B cell (primary cell): Measurements from ENCODE around the gene ERI3. TPM values are rescaled to one million over a fixed set of nuclear protein-coding genes. Genes with fewer than 3 reads are reported as not detected.

Experiments
- ATAC-seq: fragments of 200-7000 bp; cut with Tn5 transposase; one replicate; pipeline ENCODE4 v1.10.0; 2021; ENCODE audit warnings: low read depth, mild to moderate bottlenecking, moderate number of reproducible peaks, moderate library complexity
- CTCF ChIA-PET: fragments of 350-600 bp; sonication (Branson Sonifier 250); formaldehyde crosslinking; loops from one replicate; lab custom pipeline; 2021; ENCODE audit warnings: antibody characterized with exemption, inconsistent platforms; lab: Charles Lee
- POLR2A ChIA-PET: fragments of 350-600 bp; sonication (Branson Sonifier 250); formaldehyde crosslinking; loops from one replicate; lab custom pipeline; 2021; ENCODE audit warnings: antibody characterized with exemption; lab: Charles Lee
- DNase-seq: peaks from one replicate; pipeline ENCODE4 v3.0.0; 2013
- H2AFZ ChIP-seq: 2 replicates; pipeline ENCODE4 v1.6.1; 2012; ENCODE audit warnings: mild to moderate bottlenecking, low read depth, low read length; ENCODE audit not compliant: insufficient read depth, poor library complexity, severe bottlenecking
- H3K27ac ChIP-seq, 2 donors: 1 replicate in 1 of 2; 2 replicates in 1 of 2; pipeline ENCODE4 v1.5.1; 2012 to 2013; ENCODE audit warnings: low read length in 2 of 2, mild to moderate bottlenecking in 2 of 2, moderate library complexity in 1 of 2
- H3K27me3 ChIP-seq, 4 experiments: fragments of 200-600 bp in 1 of 4; sonication (generic) in 1 of 4; replicated peaks in 1 of 4; 1 replicate in 2 of 4; 2 replicates in 2 of 4; pipeline versions ENCODE4 v1.6.1 to v1.7.0; 2013 to 2016; ENCODE audit warnings: low read length in 3 of 4, mild to moderate bottlenecking in 2 of 4, mixed read lengths in 1 of 4, moderate library complexity in 1 of 4; ENCODE audit not compliant: insufficient read depth in 4 of 4, control insufficient read depth in 3 of 4; ENCODE audit errors: control extremely low read depth in 1 of 4
- H3K36me3 ChIP-seq, 2 experiments: replicated peaks in 1 of 2; 1 replicate in 1 of 2; 2 replicates in 1 of 2; pipeline versions ENCODE4 v1.6.1 to v1.7.1; 2013; ENCODE audit warnings: low read length in 1 of 2; ENCODE audit not compliant: insufficient read depth in 2 of 2, control insufficient read depth in 1 of 2; ENCODE audit errors: control extremely low read depth in 1 of 2, extremely low read depth in 1 of 2
- H3K4me1 ChIP-seq, 2 donors: fragments of 200-600 bp in 1 of 2; sonication (generic) in 1 of 2; 1 replicate in 1 of 2; 2 replicates in 1 of 2; pipeline versions ENCODE4 v1.5.1 to v1.6.1; 2013 to 2017; ENCODE audit warnings: low read length in 2 of 2; ENCODE audit not compliant: control insufficient read depth in 2 of 2, insufficient read depth in 2 of 2
- H3K4me2 ChIP-seq: replicated peaks from 2 replicates; pipeline ENCODE3; 2012; ENCODE audit warnings: mild to moderate bottlenecking, low read depth, low read length; ENCODE audit not compliant: poor library complexity, severe bottlenecking
- H3K4me3 ChIP-seq, 5 experiments: fragments of 200-600 bp in 1 of 5; sonication (generic) in 1 of 5; 1 replicate in 3 of 5; 2 replicates in 2 of 5; pipeline versions ENCODE4 v1.5.1 to v1.7.0; 2011 to 2016; ENCODE audit warnings: low read length in 4 of 5, mild to moderate bottlenecking in 4 of 5, low read depth in 2 of 5, control low read depth in 1 of 5, moderate library complexity in 1 of 5; ENCODE audit not compliant: insufficient read depth in 1 of 5; ENCODE audit errors: control extremely low read depth in 1 of 5, extremely low read depth in 1 of 5
- H3K79me2 ChIP-seq: fragments of 200-600 bp; sonication (generic); one replicate; pipeline ENCODE4 v1.6.0; 2016; ENCODE audit warnings: low read length; ENCODE audit not compliant: control insufficient read depth, insufficient read depth
- H3K9ac ChIP-seq: fragments of 200-600 bp; sonication (generic); 2 replicates; pipeline ENCODE4 v1.6.1; 2017; ENCODE audit warnings: mild to moderate bottlenecking, low read length, moderate library complexity
- H3K9me3 ChIP-seq, 3 donors: one replicate each; pipeline versions ENCODE4 v1.6.1 to v1.7.1; 2013; ENCODE audit warnings: low read length in 2 of 3; ENCODE audit not compliant: control insufficient read depth in 2 of 3, insufficient read depth in 1 of 3; ENCODE audit errors: control extremely low read depth in 1 of 3
- H4K20me1 ChIP-seq: 2 replicates; pipeline ENCODE4 v1.6.0; 2012; ENCODE audit warnings: mild to moderate bottlenecking, low read length; ENCODE audit not compliant: insufficient read depth, control insufficient read depth, poor library complexity, severe bottlenecking
- H3K27ac Mint-ChIP-seq: one replicate; pipeline ENCODE4 v1.8.0; 2021; ENCODE audit warnings: mixed read lengths
- H3K27me3 Mint-ChIP-seq: one replicate; pipeline ENCODE4 v1.8.0; 2021; ENCODE audit warnings: mixed read lengths
- H3K4me1 Mint-ChIP-seq: one replicate; pipeline ENCODE4 v1.8.0; 2021; ENCODE audit warnings: mixed read lengths
- H3K4me3 Mint-ChIP-seq: one replicate; pipeline ENCODE4 v1.8.0; 2021; ENCODE audit warnings: mixed read lengths
- H3K9me3 Mint-ChIP-seq: one replicate; pipeline ENCODE4 v1.8.0; 2022; ENCODE audit warnings: mixed read lengths; ENCODE audit not compliant: insufficient read depth
- CTCF ChIP-seq: fragments of 200-600 bp; IDR thresholded peaks from one replicate; pipeline ENCODE4 v1.8.0; 2022; ENCODE audit warnings: antibody characterized with exemption, mild to moderate bottlenecking
- EZH2 ChIP-seq: IDR thresholded peaks from 2 replicates; pipeline ENCODE4 v1.6.1; 2012; ENCODE audit warnings: borderline replicate concordance, low read depth, mild to moderate bottlenecking, moderate library complexity, low read length; ENCODE audit not compliant: insufficient read depth, poor library complexity, severe bottlenecking
- WGBS: methylation state at CpG from one replicate; pipeline ENCODE4 v1.1.5; 2013; ENCODE audit warnings: missing lambda C conversion rate; ENCODE audit not compliant: insufficient coverage; 5-methylcytosine and 5-hydroxymethylcytosine counted together
- intact Hi-C: fragments of 100-400 bp; cut with micrococcal nuclease; formaldehyde crosslinking; loops from one replicate; pipeline ENCODE4 v1.10.0; 2022
- polyA plus RNA-seq: library from polyadenylated mRNA; depleted of rRNA; stranded (reverse); fragments of >200 nt; gene quantifications from 2 replicates; pipeline ENCODE4 v1.2.3, GENCODE V29; 2012
- total RNA-seq, 2 donors: library from RNA; stranded (reverse); fragments of 120-200 nt in 1 of 2; gene quantifications; 1 replicate in 1 of 2; 2 replicates in 1 of 2; pipeline versions ENCODE4 v1.2.3 to v1.2.4, GENCODE V29; 2013 to 2022

Gene ERI3
- total and polyA plus RNA-seq, 2 donors (not counting 1 experiment from before 2014, with no cell fraction given): 37.5 to 53.9 TPM

GRCh38 chr1:44281962-44282703 lies 72.9 kb downstream of the ERI3 start:
- TF ChIP-seq CTCF (no peak), EZH2 (no peak)
- CTCF ChIA-PET: no interaction called here
- ATAC-seq: no peak
- Histone ChIP-seq H4K20me1 (no peaks in the 10 kb centered on the region), H3K27me3 (no peaks in the 10 kb centered on the region), H3K27ac (no peak overlapping the region), H2AFZ (no peak overlapping the region), H3K79me2 (no peaks in the 10 kb centered on the region), H3K9me3 (no peaks in the 10 kb centered on the region), H3K4me2 (no peak overlapping the region), H3K9ac (no peak overlapping the region), H3K36me3 (peaks cover 0 to 33% of the 10 kb centered on the region in 2 experiments), H3K4me3 (no peak overlapping the region), H3K4me1 (no peaks in the 10 kb centered on the region)
- intact Hi-C loops: no loop called here
- Mint-ChIP-seq H3K27me3 (no peaks in the 10 kb centered on the region), H3K4me1 (peaks cover 3% of the 10 kb centered on the region), H3K4me3 (no peak overlapping the region), H3K9me3 (no peaks in the 10 kb centered on the region), H3K27ac (no peak overlapping the region)
- DNase-seq: no peak
- no CpG with 5 or more reads among the region's 1 CpG for WGBS
- POLR2A ChIA-PET: interaction anchor here (0.7 kb wide), 1 partner anchor 17 kb away, joined by 4 read pairs; no protein-coding TSS in a partner anchor

GRCh38 chr1:44276901-44277300 lies 78.2 kb downstream of the ERI3 start:
- 92% methylated on average over 2 of the region's 2 CpGs for WGBS
- DNase-seq: no peak
- no peak overlapping the region for H3K4me3 ChIP-seq

More at GRCh38 chr1:44276901-44277300, 78.2 kb downstream of the ERI3 start:
- H3K27ac Mint-ChIP-seq: no peak overlapping the region
- no peaks in the 10 kb centered on the region for H3K9me3 Mint-ChIP-seq
- peaks cover 13% of the 10 kb centered on the region for H3K4me1 Mint-ChIP-seq
- Histone ChIP-seq H3K4me1 (peaks cover 13 to 15% of the 10 kb centered on the region in 2 donors), H4K20me1 (no peaks in the 10 kb centered on the region), H3K9me3 (no peaks in the 10 kb centered on the region), H3K36me3 (no peaks in the 10 kb centered on the region), H3K27me3 (no peaks in the 10 kb centered on the region), H3K79me2 (no peaks in the 10 kb centered on the region), H3K4me2 (peak overlapping the region; percentile 8), H3K27ac (no peak overlapping the region), H2AFZ (no peak overlapping the region), H3K9ac (peak overlapping the region; percentile 14)
- no peaks in the 10 kb centered on the region for H3K27me3 Mint-ChIP-seq
- ChIA-PET CTCF (no interaction called here), POLR2A (no interaction called here)
- no peak for ATAC-seq
- no peak overlapping the region for H3K4me3 Mint-ChIP-seq
- intact Hi-C loops: no loop called here
- TF ChIP-seq EZH2 (no peak), CTCF (no peak)
